ENCODE data around the gene UGT1A7.
"Not testable (repeated sequence)": the region's sequence is repeated elsewhere in the genome, so short reads cannot be mapped to it uniquely, and the experiment has no call there.

UGT1A7 gene

DNA sequence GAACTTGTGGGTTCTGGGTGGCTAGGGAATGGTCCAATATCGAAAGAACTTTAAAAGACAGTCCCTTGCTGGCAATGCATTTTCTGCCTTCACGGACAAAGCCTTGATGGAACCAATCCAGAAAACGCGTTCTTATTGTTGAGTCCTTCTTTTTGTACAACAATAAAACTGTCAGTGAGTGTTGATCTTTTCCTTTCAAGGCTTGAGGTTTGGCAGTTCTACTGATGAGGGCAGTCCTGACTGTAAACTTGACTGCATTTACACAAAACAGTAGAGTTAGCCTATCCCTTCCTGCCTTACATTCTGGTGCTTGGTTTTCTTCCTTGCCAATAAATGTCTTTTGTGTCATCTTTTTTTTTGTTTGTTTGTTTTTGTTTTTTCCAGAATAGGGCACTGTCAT lies 2.5 kb upstream of the UGT1A7 start:
- DNase-seq (ENCODE audit: insufficient read length, low spot score): no peak

GRCh38 chr2:233680361-233681045 lies 1.2 kb upstream of the UGT1A7 start:
- DNase-seq (ENCODE audit: insufficient read length, low spot score): no peak
- FAIRE-seq: no peak

More for the DNA sequence above, 2.5 kb upstream of the UGT1A7 start:
- no peak for FAIRE-seq

DNA sequence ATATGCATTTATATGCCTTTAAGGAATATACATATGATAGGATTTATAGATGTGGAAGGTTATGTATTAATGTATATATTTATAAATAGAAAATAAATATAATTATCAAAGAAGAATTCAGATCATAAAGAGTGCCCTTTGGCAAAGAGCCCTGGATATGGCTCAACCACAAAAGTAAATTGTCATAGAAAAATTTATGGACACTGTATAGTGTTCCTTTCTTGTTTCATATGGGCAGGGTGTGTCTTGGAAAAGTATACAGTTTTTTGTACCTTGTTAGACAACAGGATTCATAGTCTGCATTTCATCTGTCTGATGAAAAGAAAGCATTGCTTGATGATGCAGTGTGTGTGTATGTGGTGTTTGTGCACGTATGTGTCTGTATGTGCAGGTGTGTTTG lies 2.9 kb downstream of the UGT1A7 start:
- no peak for DNase-seq (ENCODE audit: insufficient read length, low spot score)
- no peak for FAIRE-seq

DNA sequence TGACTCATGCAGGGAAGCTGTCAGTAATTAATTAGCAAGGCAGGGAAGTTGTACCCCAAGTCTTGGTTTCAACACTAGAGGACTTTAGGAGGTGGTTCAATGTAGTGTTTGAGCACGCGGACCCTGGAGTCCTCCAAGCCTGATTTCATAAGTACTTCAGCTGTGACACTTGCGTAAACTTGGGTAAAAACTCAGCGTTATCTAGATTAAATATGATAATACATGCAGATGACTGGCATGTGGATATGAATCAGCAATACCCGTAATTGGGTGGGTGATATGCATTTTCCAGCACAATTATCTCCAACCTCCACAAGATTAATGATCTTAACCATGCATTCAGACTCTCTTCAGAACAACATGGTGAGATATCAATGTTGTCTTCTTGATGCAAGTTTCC lies 5.2 kb downstream of the UGT1A7 start:
- DNase-seq (ENCODE audit: insufficient read length, low spot score): no peak
- no peak for FAIRE-seq

- FAIRE-seq: no peak
- DNase-seq (ENCODE audit: insufficient read length, low spot score): no peak
Measured at GRCh38 chr2:233688341-233688740, 6.6 kb downstream of the UGT1A7 start.

DNA sequence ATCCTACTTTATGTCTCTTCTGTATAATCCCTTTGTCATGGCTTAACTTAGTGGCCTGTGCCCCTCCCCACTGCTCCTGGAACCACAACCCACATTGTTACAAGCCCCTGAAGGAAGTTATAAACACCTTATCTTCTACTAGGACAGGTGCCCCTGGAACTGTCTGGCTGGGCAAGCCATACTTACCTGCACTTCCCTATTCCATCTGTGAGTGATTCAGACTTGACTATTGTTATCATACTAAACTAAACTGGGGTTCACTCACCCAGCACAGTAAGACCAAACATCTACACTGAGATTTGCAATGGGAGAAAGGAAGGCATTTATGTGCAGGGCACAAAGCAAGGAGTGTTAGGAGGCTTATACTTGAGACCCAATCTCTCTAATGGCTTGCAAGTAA lies 7.3 kb downstream of the UGT1A7 start:
- no peak for FAIRE-seq
- no peak for DNase-seq (ENCODE audit: insufficient read length, low spot score)

DNA sequence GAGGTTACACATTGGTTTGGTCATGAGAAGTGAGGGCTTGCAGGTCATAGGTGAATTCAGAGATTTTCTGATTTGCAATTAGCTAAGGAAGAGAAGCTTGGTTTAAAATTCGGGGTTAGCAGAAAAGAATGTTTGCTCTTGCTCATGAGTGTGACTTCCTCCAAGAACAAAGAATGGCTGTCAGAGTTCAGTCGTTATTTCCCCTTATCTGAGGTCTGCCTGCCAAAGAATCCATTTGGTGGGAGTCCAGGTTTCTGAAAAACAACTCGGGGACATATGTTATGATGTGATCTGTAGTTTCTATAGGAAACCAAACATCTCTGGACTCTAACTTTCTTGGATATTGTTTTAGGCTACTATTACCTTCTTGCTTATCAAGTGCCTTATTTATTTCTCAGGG lies 7.8 kb downstream of the UGT1A7 start:
- DNase-seq (ENCODE audit: insufficient read length, low spot score) (no peak), FAIRE-seq (no peak)

GRCh38 chr2:233690444-233690843 lies 8.7 kb downstream of the UGT1A7 start:
- DNase-seq (ENCODE audit: insufficient read length, low spot score) (no peak), FAIRE-seq (no peak)

DNA sequence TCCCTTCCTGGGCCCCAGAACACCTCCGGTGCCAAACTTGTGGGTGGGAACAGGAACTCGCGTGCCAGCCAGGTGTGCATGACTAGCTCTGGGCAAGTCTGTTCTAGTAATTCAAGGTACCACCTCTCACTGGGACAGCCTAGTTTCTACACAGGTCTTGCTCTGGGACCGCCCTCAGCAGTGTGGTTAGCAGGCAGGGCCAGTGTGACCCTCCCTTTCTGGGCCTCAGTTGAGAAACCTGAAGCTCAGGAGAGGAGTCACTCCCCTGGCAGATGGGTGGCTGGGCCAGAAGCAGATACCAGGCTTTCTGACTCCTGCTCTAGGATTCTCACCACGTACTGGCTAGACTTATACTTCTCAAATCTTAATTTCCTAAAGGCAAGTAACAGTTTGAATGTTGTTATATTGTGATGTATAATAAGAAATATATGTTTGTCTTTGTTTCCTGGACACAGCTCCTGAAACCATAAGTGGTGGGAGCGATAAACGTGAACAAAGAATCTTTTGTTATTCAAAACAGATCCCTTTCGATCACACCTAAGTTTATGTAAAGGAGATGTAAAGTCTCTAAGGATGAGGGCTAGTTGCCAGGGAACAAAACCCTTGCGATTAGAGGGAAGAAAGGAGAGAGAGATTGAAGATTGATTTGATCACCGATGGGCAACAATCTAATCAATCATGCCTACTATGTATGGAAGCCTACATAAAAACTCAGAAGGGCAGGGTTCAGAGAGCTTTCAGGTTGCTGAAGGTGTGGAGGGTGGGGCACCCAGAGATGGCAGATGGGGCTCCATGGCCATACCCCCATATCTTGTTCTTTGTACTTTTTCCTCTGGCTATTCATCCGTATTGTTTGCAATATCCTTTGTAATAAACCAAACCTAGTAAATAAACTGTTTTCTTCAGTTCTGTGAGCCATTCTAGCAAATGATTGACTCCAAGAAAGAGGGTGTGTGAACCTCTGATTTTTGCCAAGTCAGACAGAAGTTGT lies 10.0 kb downstream of the UGT1A7 start:
- no peak for DNase-seq (ENCODE audit: insufficient read length, low spot score)
- no peak for FAIRE-seq

- no peak for FAIRE-seq
Measured at GRCh38 chr2:233692648-233693047, 10.9 kb downstream of the UGT1A7 start, which contains the start of gene UGT1A6. UGT1A6 (plus strand) TSS chr2:233692890; CDS start chr2:233693005, 115 bp downstream.

DNA sequence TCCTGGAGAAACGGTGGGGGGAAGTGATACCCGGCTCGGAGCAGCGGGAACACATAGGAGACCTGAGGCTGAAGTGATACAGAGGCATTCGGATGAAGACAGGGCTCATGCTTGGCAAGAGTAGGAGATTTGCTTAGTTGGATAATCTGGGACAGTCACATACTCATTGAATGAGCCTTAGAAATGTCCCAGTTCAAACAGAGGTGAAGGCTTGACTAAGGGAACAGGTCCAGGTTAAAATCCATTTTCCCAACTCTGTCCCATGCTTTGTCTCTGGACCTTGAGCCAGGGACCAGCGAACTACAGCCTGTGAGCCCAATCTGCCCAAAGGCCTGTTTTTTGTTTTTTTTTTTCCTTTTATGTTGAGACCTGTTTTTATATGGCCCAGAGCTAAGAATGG lies 12.3 kb downstream of the UGT1A7 start:
- FAIRE-seq: no peak
- no peak for DNase-seq (ENCODE audit: insufficient read length, low spot score)

More at GRCh38 chr2:233692648-233693047, 10.9 kb downstream of the UGT1A7 start, which contains the start of gene UGT1A6:
- DNase-seq (ENCODE audit: insufficient read length, low spot score): no peak

- FAIRE-seq: no peak
Measured at GRCh38 chr2:233698740-233699139, 17.0 kb downstream of the UGT1A7 start.

DNA sequence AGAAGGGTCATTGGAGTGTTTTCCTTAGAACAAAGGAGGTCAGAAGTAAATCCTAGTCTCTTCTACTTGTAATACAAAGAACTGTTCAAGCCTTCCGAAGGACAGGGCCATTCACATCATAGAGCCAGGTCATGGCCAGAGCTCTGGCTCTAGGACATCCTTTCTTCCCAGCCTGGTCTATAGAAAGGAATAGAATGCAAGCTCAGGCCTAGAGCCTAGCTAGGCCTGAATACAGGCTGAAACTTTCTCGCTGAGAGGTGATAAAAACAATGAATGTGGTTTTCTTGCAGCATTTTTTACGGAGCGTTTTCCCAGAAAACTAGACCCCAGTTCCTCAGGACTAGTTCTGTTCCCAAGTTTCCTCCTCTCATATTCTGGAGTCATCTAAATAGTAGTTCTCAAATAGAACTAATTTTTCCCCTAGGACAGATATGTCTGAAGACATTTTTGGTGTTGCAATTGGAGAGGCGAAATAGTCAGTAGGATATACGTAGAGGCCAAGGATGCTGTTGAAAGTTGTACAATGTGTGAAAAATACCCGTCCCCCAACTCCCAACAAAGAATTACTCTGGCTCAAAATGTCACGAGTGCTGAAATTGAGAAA lies 17.8 kb downstream of the UGT1A7 start:
- FAIRE-seq (no peak), DNase-seq (ENCODE audit: insufficient read length, low spot score) (no peak)

More at GRCh38 chr2:233698740-233699139, 17.0 kb downstream of the UGT1A7 start:
- DNase-seq (ENCODE audit: insufficient read length, low spot score): no peak

GRCh38 chr2:233700028-233700635 lies 18.4 kb downstream of the UGT1A7 start:
- no peak for DNase-seq (ENCODE audit: insufficient read length, low spot score)
- FAIRE-seq: no peak

- not testable (repeated sequence) for FAIRE-seq; DNase-seq (ENCODE audit: insufficient read length, low spot score)
Measured at GRCh38 chr2:233700842-233701241, 19.1 kb downstream of the UGT1A7 start.

GRCh38 chr2:233702238-233702637 lies 20.5 kb downstream of the UGT1A7 start:
- DNase-seq (ENCODE audit: insufficient read length, low spot score) (no peak), FAIRE-seq (no peak)

DNA sequence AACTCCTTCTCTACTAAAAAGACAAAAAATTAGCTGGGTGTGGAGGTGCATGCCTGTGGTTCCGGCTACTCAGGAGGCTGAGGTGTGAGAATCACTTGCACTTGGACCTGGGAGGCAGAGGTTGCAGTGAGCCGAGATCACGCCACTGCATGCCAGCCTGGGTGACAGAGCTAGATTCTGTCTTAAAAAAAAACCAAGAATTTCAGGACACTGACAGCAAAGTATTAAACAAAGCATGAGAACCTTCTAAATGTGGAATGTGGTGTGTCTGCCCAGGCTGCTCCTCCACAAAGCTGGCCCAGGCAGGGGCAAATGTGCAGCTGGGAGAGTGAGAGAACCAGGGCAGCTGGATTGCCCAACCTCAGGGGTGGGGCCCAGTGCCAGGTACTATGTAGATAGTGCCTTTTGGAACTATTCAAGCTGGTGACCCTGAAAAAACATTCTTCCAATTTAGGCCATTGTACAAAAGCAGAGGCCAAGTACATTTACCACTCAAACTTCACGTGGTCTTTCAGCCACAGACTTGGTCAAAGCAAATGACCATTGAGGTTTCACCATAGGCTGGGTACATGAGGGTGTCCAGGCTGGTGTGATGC lies 24.3 kb downstream of the UGT1A7 start:
- FAIRE-seq: no peak
- DNase-seq (ENCODE audit: insufficient read length, low spot score): no peak

DNA sequence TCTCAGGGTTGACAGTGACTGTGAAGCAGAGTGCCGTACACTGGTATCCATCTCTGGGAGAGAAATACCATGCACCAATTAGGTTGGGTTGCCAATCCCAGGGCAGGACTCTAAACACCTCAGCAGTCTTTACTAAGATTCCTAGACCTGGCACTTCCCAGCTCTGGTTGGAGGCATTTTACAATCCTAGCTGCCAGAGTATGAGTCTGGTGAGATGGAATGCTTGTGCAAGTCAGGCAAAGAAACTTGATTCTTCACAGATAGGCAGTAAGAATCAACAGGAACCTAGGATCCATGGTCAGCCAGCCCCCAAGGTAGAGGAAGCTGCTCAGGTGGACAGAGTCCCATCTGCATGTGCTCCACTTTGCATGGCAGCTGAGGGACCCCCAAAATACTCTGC lies 25.0 kb downstream of the UGT1A7 start:
- no peak for FAIRE-seq
- no peak for DNase-seq (ENCODE audit: insufficient read length, low spot score)

DNA sequence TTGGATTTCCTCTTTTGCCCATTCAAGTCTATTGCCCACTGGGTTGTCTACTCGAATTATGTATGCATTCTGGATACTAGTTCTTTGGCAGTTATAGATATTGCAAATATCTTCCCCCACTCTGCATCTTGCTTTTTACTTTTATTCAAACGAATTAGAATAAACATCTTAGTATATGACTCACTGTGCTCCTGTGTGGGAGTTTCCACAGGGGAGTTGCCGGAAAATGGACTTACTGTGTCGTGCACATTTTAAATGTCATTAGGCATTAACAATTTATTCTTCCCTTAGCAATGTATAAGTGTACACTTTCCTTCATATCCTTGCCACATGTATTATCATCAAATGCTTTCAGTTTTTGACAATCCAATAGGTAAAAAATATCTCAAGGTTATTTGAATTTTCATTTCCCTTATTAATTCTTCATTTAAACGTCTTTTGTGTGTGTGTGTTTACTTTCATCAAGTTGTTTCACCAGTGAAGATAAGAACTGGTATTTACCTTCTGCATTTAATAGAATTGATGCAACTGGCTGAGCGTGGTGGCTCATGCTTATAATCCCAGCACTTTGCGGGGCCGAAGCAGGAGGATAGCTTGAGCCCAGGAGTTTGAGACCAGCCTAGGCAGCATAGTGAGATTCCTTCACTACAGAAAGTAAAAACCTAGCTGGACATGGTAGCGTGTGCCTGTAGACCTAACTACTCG lies 26.4 kb downstream of the UGT1A7 start:
- no peak for FAIRE-seq
- no peak for DNase-seq (ENCODE audit: insufficient read length, low spot score)

DNA sequence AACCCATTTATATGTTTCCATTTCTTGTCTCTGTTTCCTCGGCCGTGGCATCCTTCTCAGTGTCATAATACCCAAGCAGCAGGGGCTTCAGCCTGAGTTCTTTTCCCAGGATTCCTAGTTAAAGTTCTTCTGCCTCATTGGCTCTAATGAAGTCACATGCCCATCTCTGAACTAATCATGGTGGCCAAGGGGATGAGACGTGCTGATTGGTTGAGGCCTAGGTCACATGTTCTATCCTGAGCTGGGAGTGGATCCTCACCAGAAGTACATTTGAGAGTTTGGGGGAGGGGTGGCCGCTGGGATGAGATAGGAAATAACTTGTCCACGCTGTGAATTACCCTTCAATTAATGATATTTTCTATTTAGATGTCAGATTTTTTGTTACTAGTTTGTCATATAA lies 27.2 kb downstream of the UGT1A7 start:
- no peak for DNase-seq (ENCODE audit: insufficient read length, low spot score)
- no peak for FAIRE-seq

Data from GM19239 (cell line).